NCI-H774 (cell line): ENCODE data around the gene KRTAP19-7.

Experiments used
- DNase-seq: peaks from one replicate; lab custom pipeline; 2025; lab: John Stamatoyannopoulos, UW

KRTAP19-7 gene

GRCh38 chr21:30561264-30561895, at the start of gene KRTAP19-7:
TSS of gene KRTAP19-7 (minus strand) at chr21:30561314. CDS start at chr21:30561289, 25 bp downstream.
- no peak for DNase-seq

- DNase-seq: no peak
Measured at GRCh38 chr21:30605968-30606367, 44.9 kb upstream of the KRTAP19-7 start.

GRCh38 chr21:30600787-30601186, 39.7 kb upstream of the KRTAP19-7 start, which contains the start of gene KRTAP22-1:
TSS of gene KRTAP22-1 (plus strand) at chr21:30601087.
- DNase-seq: no peak

- DNase-seq: no peak
Measured at GRCh38 chr21:30598802-30599201, 37.7 kb upstream of the KRTAP19-7 start, which contains the start of gene KRTAP6-2. TSS of gene KRTAP6-2 (minus strand) at chr21:30598902. CDS start at chr21:30598874, 28 bp downstream.

- no peak for DNase-seq
Measured at GRCh38 chr21:30592140-30592539, 31.0 kb upstream of the KRTAP19-7 start, which contains the start of gene KRTAP6-3. TSS of gene KRTAP6-3 (plus strand) at chr21:30592440. CDS start at chr21:30592446, 6 bp downstream.

- DNase-seq: no peak
Measured at GRCh38 chr21:30590297-30590696, 29.2 kb upstream of the KRTAP19-7 start, which contains the start of gene KRTAP22-2. TSS of gene KRTAP22-2 (minus strand) at chr21:30590397.

GRCh38 chr21:30582870-30583269, 21.8 kb upstream of the KRTAP19-7 start:
- no peak for DNase-seq

- DNase-seq: no peak
Measured at GRCh38 chr21:30580132-30580531, 19.0 kb upstream of the KRTAP19-7 start.

GRCh38 chr21:30579346-30579745, 18.2 kb upstream of the KRTAP19-7 start:
- no peak for DNase-seq

- DNase-seq: no peak
Measured at GRCh38 chr21:30577766-30578165, 16.7 kb upstream of the KRTAP19-7 start.

GRCh38 chr21:30567617-30568016, 6.5 kb upstream of the KRTAP19-7 start:
- DNase-seq: no peak

GRCh38 chr21:30563630-30564029, 2.5 kb upstream of the KRTAP19-7 start:
- DNase-seq: no peak

- DNase-seq: no peak
Measured at GRCh38 chr21:30563072-30563471, 2.0 kb upstream of the KRTAP19-7 start.

GRCh38 chr21:30561957-30562356, 843 bp upstream of the KRTAP19-7 start:
- DNase-seq: no peak

- DNase-seq: no peak
Measured at GRCh38 chr21:30555095-30555494, 6.0 kb downstream of the KRTAP19-7 start.

- no peak for DNase-seq
Measured at GRCh38 chr21:30552782-30553181, 8.3 kb downstream of the KRTAP19-7 start.

- DNase-seq: no peak
Measured at GRCh38 chr21:30541764-30542163, 19.4 kb downstream of the KRTAP19-7 start, which contains the start of gene KRTAP19-6. TSS of gene KRTAP19-6 (minus strand) at chr21:30541864. CDS start at chr21:30541833, 31 bp downstream.

GRCh38 chr21:30518876-30519275, 42.2 kb downstream of the KRTAP19-7 start:
- DNase-seq: no peak

GRCh38 chr21:30515681-30516080, 45.4 kb downstream of the KRTAP19-7 start:
- no peak for DNase-seq
